Activated B cell treated with CpG ODN at 0.5 μM for 24 hours (primary cell): Measurements from ENCODE around the gene LRRC61. TPM values are rescaled to one million over a fixed set of nuclear protein-coding genes. Genes with fewer than 3 reads are reported as not detected.
"Not testable (repeated sequence)": the region's sequence is repeated elsewhere in the genome, so short reads cannot be mapped to it uniquely, and the experiment has no call there.

ENCODE experiments used
- ATAC-seq: fragments of 200-7000 bp; cut with Tn5 transposase; one replicate; pipeline ENCODE4 v1.10.0; 2021; ENCODE audit warnings: low read depth, mild to moderate bottlenecking, moderate library complexity
- CTCF ChIA-PET: fragments of 350-600 bp; sonication (Branson Sonifier 250); formaldehyde crosslinking; loops from one replicate; lab custom pipeline; 2021; ENCODE audit warnings: antibody characterized with exemption; lab: Charles Lee
- POLR2A ChIA-PET: fragments of 350-600 bp; sonication (Branson Sonifier 250); formaldehyde crosslinking; loops from one replicate; lab custom pipeline; 2021; ENCODE audit warnings: antibody characterized with exemption; lab: Charles Lee
- DNase-seq: peaks from one replicate; pipeline ENCODE4 v3.0.0; 2022
- H3K27ac Mint-ChIP-seq: one replicate; pipeline ENCODE4 v1.8.0; 2020; ENCODE audit warnings: mixed read lengths
- H3K27me3 Mint-ChIP-seq: one replicate; pipeline ENCODE4 v1.8.0; 2021; ENCODE audit warnings: mixed read lengths
- H3K36me3 Mint-ChIP-seq: one replicate; pipeline ENCODE4 v1.8.0; 2021; ENCODE audit warnings: low read depth, mixed read lengths
- H3K4me1 Mint-ChIP-seq: one replicate; pipeline ENCODE4 v1.8.0; 2021; ENCODE audit warnings: mixed read lengths
- H3K4me3 Mint-ChIP-seq: one replicate; pipeline ENCODE4 v1.8.0; 2020; ENCODE audit warnings: mild to moderate bottlenecking, mixed read lengths
- H3K9me3 Mint-ChIP-seq: one replicate; pipeline ENCODE4 v1.8.0; 2020; ENCODE audit warnings: mixed read lengths
- intact Hi-C: fragments of 100-400 bp; cut with micrococcal nuclease; formaldehyde crosslinking; loops from one replicate; pipeline ENCODE4 v1.15.1; 2024
- total RNA-seq: library from RNA; stranded (reverse); gene quantifications from 2 replicates; pipeline ENCODE4 v1.2.3, GENCODE V29; 2022
- TF ChIP-seq, protein P1 (sequence below): fragments of 200-600 bp; IDR thresholded peaks from one replicate; pipeline ENCODE4 v1.8.0; 2022; ENCODE audit warnings: antibody characterized with exemption, mild to moderate bottlenecking

Gene LRRC61, protein sequence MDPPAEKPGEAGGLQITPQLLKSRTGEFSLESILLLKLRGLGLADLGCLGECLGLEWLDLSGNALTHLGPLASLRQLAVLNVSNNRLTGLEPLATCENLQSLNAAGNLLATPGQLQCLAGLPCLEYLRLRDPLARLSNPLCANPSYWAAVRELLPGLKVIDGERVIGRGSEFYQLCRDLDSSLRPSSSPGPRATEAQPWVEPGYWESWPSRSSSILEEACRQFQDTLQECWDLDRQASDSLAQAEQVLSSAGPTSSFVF
- 10.7 and 11.0 TPM in 2 replicates for total RNA-seq

- TF ChIP-seq, protein P1, sequence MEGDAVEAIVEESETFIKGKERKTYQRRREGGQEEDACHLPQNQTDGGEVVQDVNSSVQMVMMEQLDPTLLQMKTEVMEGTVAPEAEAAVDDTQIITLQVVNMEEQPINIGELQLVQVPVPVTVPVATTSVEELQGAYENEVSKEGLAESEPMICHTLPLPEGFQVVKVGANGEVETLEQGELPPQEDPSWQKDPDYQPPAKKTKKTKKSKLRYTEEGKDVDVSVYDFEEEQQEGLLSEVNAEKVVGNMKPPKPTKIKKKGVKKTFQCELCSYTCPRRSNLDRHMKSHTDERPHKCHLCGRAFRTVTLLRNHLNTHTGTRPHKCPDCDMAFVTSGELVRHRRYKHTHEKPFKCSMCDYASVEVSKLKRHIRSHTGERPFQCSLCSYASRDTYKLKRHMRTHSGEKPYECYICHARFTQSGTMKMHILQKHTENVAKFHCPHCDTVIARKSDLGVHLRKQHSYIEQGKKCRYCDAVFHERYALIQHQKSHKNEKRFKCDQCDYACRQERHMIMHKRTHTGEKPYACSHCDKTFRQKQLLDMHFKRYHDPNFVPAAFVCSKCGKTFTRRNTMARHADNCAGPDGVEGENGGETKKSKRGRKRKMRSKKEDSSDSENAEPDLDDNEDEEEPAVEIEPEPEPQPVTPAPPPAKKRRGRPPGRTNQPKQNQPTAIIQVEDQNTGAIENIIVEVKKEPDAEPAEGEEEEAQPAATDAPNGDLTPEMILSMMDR: no peak
Measured at GRCh38 chr7:150322833-150323681, at the start of gene LRRC61, which contains the start of gene ACTR3C. Gene LRRC61, plus strand, starts transcription at chr7:150323355. Its CDS starts 13,507 bp downstream, at chr7:150336862. Gene ACTR3C, minus strand, starts transcription at chr7:150323545. Its CDS starts 28,249 bp downstream, at chr7:150295296.

GRCh38 chr7:150276132-150276695 lies 46.9 kb upstream of the LRRC61 start:
- intact Hi-C loops: loop anchor here (1.0 to 10.0 kb wide), 2 partner anchors 469 to 1271 kb away; no protein-coding TSS in a partner anchor
- TF ChIP-seq, protein P1: peak; percentile 86
- CTCF ChIA-PET, H3K4me3 Mint-ChIP-seq, POLR2A ChIA-PET, H3K9me3 Mint-ChIP-seq, DNase-seq, H3K4me1 Mint-ChIP-seq, H3K27me3 Mint-ChIP-seq, H3K27ac Mint-ChIP-seq, H3K36me3 Mint-ChIP-seq: not testable (repeated sequence)
- ATAC-seq: peak; percentile 75

More at GRCh38 chr7:150322833-150323681, at the start of gene LRRC61, which contains the start of gene ACTR3C:
- H3K4me1 Mint-ChIP-seq: peaks cover 54% of the 10 kb centered on the region
- DNase-seq: peak; percentile 64
- peaks cover 30% of the 10 kb centered on the region for H3K36me3 Mint-ChIP-seq
- peak; percentile 67 for ATAC-seq
- CTCF ChIA-PET: interaction anchor here (0.7 to 0.9 kb wide), 2 partner anchors 38 to 82 kb away, joined by 3 to 4 read pairs; a partner anchor contains a TSS
- POLR2A ChIA-PET: interaction anchor here (0.6 to 2.6 kb wide), 8 partner anchors 12 to 86 kb away, joined by 3 to 10 read pairs (median 4); no protein-coding TSS in a partner anchor
- peak within 1 kb of the TSS; percentile 93 for H3K4me3 Mint-ChIP-seq
- intact Hi-C loops: loop anchor here (1.0 to 10.0 kb wide), 7 partner anchors 34 to 1192 kb away; partner anchors contain the start of genes RHEB and ZNF775
- H3K27me3 Mint-ChIP-seq: no peaks in the 10 kb centered on the region
- no peaks in the 10 kb centered on the region for H3K9me3 Mint-ChIP-seq
- H3K27ac Mint-ChIP-seq: peak within 1 kb of the TSS; percentile 92

GRCh38 chr7:150278383-150278782 lies 44.8 kb upstream of the LRRC61 start:
- intact Hi-C loops: loop anchor here (10.0 kb wide), 1 partner anchor 1274 kb away; no protein-coding TSS in a partner anchor
- H3K9me3 Mint-ChIP-seq, H3K27ac Mint-ChIP-seq, CTCF ChIA-PET, DNase-seq, ATAC-seq, H3K27me3 Mint-ChIP-seq, H3K4me1 Mint-ChIP-seq, H3K36me3 Mint-ChIP-seq, POLR2A ChIA-PET, H3K4me3 Mint-ChIP-seq: not testable (repeated sequence)

- H3K4me3 Mint-ChIP-seq, POLR2A ChIA-PET, H3K36me3 Mint-ChIP-seq, H3K9me3 Mint-ChIP-seq, ATAC-seq, H3K4me1 Mint-ChIP-seq, H3K27me3 Mint-ChIP-seq, CTCF ChIA-PET, H3K27ac Mint-ChIP-seq, DNase-seq: not testable (repeated sequence)
- intact Hi-C loops: loop anchor here (10.0 kb wide), 1 partner anchor 703 kb away; no protein-coding TSS in a partner anchor
Measured at GRCh38 chr7:150281681-150282403, 41.3 kb upstream of the LRRC61 start.

- H3K27me3 Mint-ChIP-seq, CTCF ChIA-PET, H3K36me3 Mint-ChIP-seq, POLR2A ChIA-PET, ATAC-seq, H3K4me1 Mint-ChIP-seq, DNase-seq, H3K9me3 Mint-ChIP-seq, H3K27ac Mint-ChIP-seq, H3K4me3 Mint-ChIP-seq: not testable (repeated sequence)
- intact Hi-C loops: loop anchor here (10.0 kb wide), 1 partner anchor 702 kb away; no protein-coding TSS in a partner anchor
Measured at GRCh38 chr7:150283111-150283510, 40.0 kb upstream of the LRRC61 start.

- H3K27ac Mint-ChIP-seq, H3K36me3 Mint-ChIP-seq, H3K4me3 Mint-ChIP-seq, H3K4me1 Mint-ChIP-seq, H3K27me3 Mint-ChIP-seq, H3K9me3 Mint-ChIP-seq, DNase-seq, CTCF ChIA-PET, POLR2A ChIA-PET: not testable (repeated sequence)
- ATAC-seq: peak; percentile 21
- intact Hi-C loops: loop anchor here (10.0 kb wide), 1 partner anchor 701 kb away; no protein-coding TSS in a partner anchor
Measured at GRCh38 chr7:150283608-150284007, 39.5 kb upstream of the LRRC61 start.

DNA sequence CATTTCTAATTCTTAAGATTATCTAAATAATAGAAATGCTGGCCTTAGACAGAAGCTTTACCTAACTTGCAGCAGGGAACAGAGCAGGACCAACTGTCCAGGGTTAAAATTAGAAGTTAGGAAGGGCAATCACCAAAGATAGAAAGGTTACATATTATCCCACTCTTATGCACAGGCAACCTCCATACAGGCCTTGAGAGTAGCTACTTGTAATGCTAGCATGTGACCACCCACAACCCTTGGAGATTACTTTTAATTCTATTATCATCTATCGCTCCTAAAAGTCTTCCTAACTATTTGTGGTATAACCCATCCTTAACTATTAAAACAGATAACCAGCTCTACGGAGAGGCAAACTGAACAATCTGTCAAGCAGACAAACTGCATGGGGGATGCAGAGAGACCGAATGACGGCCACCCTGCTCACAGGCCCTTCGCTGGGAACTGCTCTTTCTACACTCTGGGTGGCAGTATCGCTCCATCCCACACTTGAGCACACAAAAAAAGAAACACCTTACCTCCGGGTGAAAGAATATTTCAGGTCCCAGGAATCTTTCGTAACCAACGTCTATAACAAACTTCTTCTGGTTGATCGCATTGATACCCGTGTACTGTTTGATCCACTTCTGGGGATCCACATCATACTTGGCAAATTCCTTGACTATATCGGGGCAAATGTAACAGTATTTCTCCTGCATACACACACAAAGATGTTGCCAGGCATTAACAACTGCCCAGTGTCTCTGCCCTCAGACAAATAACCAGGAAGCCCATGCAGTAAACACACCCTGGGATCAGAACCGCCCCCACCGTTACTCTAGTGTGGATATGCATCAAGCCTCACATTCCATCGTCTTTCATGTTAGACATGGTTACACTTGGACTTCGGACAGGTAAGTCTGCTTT lies 37.1 kb upstream of the LRRC61 start:
- H3K27ac Mint-ChIP-seq, DNase-seq, H3K27me3 Mint-ChIP-seq, POLR2A ChIA-PET, H3K36me3 Mint-ChIP-seq, H3K4me3 Mint-ChIP-seq, H3K4me1 Mint-ChIP-seq, H3K9me3 Mint-ChIP-seq: not testable (repeated sequence)
- intact Hi-C loops: loop anchor here (1.0 to 10.0 kb wide), 3 partner anchors 135 to 699 kb away; no protein-coding TSS in a partner anchor
- ATAC-seq: peak; percentile 75
- CTCF ChIA-PET: interaction anchor here (1.2 to 1.5 kb wide), 3 partner anchors 37 to 469 kb away, joined by 3 to 4 read pairs (median 3); partner anchors contain the start of genes ACTR3C and LRRC61

- H3K27me3 Mint-ChIP-seq, ATAC-seq, POLR2A ChIA-PET, H3K4me3 Mint-ChIP-seq, H3K27ac Mint-ChIP-seq, H3K36me3 Mint-ChIP-seq, H3K4me1 Mint-ChIP-seq, CTCF ChIA-PET, DNase-seq, H3K9me3 Mint-ChIP-seq: not testable (repeated sequence)
- intact Hi-C loops: loop anchor here (2.0 to 10.0 kb wide), 2 partner anchors 469 to 697 kb away; no protein-coding TSS in a partner anchor
Measured at GRCh38 chr7:150287815-150288214, 35.3 kb upstream of the LRRC61 start.
